ENCODE measurements around the gene CALD1.

DNA sequence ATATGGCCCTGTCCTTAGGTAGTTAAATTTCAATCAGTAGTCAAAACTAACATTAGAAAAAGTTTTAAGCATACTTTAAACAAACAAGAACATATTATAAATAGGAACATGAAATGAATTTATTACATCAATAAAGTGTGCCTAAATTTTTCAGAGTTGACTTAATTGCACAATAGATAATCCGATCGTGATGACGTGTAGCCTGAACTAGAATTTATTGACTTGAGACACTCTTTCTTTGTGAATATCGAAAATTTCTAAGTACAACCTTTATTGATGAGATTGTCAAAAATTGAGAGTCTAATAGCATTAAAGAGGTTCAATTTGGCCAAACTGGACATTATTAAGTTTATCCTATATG, 56.0 kb downstream of the CALD1 start:
- TF ChIP-seq SNAI2 (CRISPR knock-in tag; IDR thresholded peaks at IDR 0.05) (no peak), BACH2 (CRISPR knock-in tag; IDR thresholded peaks at IDR 0.05; ENCODE audit: borderline replicate concordance) (no peak)

All from SK-N-SH treated with all-trans-retinoic acid at 6 μM for 48 hours (cell line).